Subcutaneous abdominal adipose tissue (tissue), 5 donors: ENCODE results near the gene STOX1.
"Not testable (repeated sequence)": the region's sequence is repeated elsewhere in the genome, so short reads cannot be mapped to it uniquely, and the experiment has no call there.

Experiments used
- H3K27ac ChIP-seq: one replicate; pipeline ENCODE4 v1.7.0; 2013; ENCODE audit warnings: low read depth, mild to moderate bottlenecking, inconsistent platforms, low read length, moderate library complexity
- H3K27me3 ChIP-seq, 5 donors: one replicate each; pipeline ENCODE4 v1.7.0; 2013; ENCODE audit warnings: low read length in 5 of 5, inconsistent platforms in 1 of 5; ENCODE audit not compliant: control insufficient read depth in 5 of 5, insufficient read depth in 4 of 5
- H3K36me3 ChIP-seq, 5 donors: one replicate each; pipeline ENCODE4 v1.7.0; 2013; ENCODE audit warnings: low read length in 5 of 5; ENCODE audit not compliant: control insufficient read depth in 5 of 5, insufficient read depth in 5 of 5
- H3K4me1 ChIP-seq, 5 donors: one replicate each; pipeline ENCODE4 v1.7.0; 2013; ENCODE audit warnings: low read length in 5 of 5, mild to moderate bottlenecking in 3 of 5, moderate library complexity in 1 of 5; ENCODE audit not compliant: control insufficient read depth in 5 of 5, insufficient read depth in 5 of 5
- H3K4me3 ChIP-seq, 5 donors: one replicate each; pipeline ENCODE4 v1.7.0; 2013; ENCODE audit warnings: low read length in 5 of 5, low read depth in 1 of 5
- H3K9ac ChIP-seq, 5 donors: one replicate each; pipeline ENCODE4 v1.7.0; 2013; ENCODE audit warnings: low read length in 5 of 5, mild to moderate bottlenecking in 4 of 5, moderate library complexity in 3 of 5
- H3K9me3 ChIP-seq, 5 donors: one replicate each; pipeline ENCODE4 v1.7.0; 2013; ENCODE audit warnings: low read length in 5 of 5; ENCODE audit not compliant: control insufficient read depth in 5 of 5
- donor health status: healthy.
- donor health status: healthy.
- donor health status: healthy.
- donor health status: healthy.
- donor health status: healthy.

STOX1 gene

GRCh38 chr10:68828083-68828601 lies 811 bp downstream of the STOX1 start:
- H3K9ac ChIP-seq: peak overlapping the region in 1 of 5 donors; percentile 59
- H3K27me3 ChIP-seq, H3K36me3 ChIP-seq, H3K9me3 ChIP-seq, H3K27ac ChIP-seq: not testable (repeated sequence)
- H3K4me3 ChIP-seq: peak overlapping the region; percentile 49 to 72 (median 59)
- peaks cover 2 to 28% (median 12%) of the 10 kb centered on the region in 5 donors for H3K4me1 ChIP-seq

- peaks cover 2 to 28% (median 12%) of the 10 kb centered on the region in 5 donors for H3K4me1 ChIP-seq
- H3K4me3 ChIP-seq: peak overlapping the region in 3 of 5 donors; percentile 59 to 72 (median 67)
- no peak overlapping the region for H3K9ac ChIP-seq
- H3K36me3 ChIP-seq: no peaks in the 10 kb centered on the region
- H3K27me3 ChIP-seq: peaks cover 0 to 4% (median 0%) of the 10 kb centered on the region in 5 donors
- no peak overlapping the region for H3K27ac ChIP-seq
- H3K9me3 ChIP-seq: no peaks in the 10 kb centered on the region
Measured at GRCh38 chr10:68828833-68829232, 1.5 kb downstream of the STOX1 start.

DNA sequence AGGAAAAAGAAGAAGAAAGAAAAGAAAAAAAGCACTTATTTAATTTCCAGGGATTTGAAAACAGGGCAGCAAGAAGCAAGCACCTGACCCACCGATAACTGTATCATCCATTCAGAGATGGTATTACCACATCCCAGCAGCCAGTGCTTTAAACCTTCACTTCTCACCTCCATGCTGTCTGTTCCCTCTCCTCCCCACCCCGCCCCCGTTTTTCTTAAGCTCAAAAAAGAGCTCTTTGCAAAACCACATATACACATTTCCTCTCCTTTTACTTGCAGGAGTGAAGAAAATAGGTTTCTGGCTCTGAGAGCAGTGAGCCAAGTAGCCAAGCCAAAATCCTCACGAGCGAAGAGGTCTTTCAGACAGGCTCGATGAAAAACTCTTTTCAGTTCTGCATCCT lies 2.2 kb downstream of the STOX1 start:
- Histone ChIP-seq H3K36me3 (no peaks in the 10 kb centered on the region), H3K27ac (no peak overlapping the region), H3K27me3 (peaks cover 0 to 4% (median 0%) of the 10 kb centered on the region in 5 donors), H3K4me1 (peaks cover 2 to 28% (median 12%) of the 10 kb centered on the region in 5 donors), H3K9me3 (no peaks in the 10 kb centered on the region), H3K9ac (no peak overlapping the region), H3K4me3 (no peak overlapping the region)

DNA sequence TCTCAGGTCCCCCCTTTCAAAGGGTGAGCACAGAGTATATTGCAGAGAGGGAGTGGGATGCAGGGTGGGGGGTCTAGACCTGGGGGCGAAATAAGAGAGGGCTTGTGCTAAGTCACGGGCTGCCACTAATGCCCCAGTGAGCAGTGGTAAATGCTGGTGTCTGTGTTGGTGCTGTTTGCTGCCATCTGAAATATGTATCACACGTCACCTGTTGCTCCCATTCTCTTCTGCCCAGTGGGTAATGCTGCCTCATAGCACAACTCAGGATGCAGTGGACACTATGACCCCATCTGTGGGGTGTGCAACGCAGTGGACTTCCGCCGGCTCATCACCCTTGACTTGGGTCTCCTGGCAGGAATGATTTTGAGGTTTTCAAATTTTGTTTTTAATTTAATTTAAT lies 2.6 kb downstream of the STOX1 start:
- no peak overlapping the region for H3K9ac ChIP-seq
- H3K4me1 ChIP-seq: peaks cover 2 to 28% (median 12%) of the 10 kb centered on the region in 5 donors
- no peaks in the 10 kb centered on the region for H3K36me3 ChIP-seq
- no peaks in the 10 kb centered on the region for H3K9me3 ChIP-seq
- no peak overlapping the region for H3K27ac ChIP-seq
- peaks cover 0 to 4% (median 0%) of the 10 kb centered on the region in 5 donors for H3K27me3 ChIP-seq
- no peak overlapping the region for H3K4me3 ChIP-seq

DNA sequence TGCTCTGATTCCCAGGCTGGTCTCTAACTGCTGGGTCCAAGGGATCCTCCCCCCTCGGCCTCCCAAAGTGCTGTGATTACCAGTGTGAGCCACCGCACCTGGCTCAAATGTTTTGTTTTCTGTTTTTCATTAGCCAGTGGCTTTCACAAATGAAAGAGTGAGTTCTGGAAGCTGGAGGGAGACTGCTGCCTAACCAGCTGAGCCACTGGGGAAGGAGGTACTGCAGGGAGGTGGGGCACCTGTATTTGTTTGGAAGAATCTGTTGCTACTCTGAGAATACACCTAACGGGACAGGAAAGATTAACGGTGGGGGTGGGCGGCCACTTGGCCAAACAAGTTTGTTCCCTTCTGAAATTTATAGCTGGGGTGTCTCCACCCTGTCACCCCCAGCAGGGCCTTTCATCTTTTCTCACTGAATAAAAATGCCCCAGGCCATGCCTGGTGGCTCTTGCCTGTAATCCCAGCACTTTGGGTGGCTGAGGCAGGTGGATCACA lies 4.7 kb downstream of the STOX1 start:
- Histone ChIP-seq H3K27me3 (peaks cover 0 to 4% (median 0%) of the 10 kb centered on the region in 5 donors), H3K9ac (no peak overlapping the region), H3K36me3 (no peaks in the 10 kb centered on the region), H3K4me1 (peaks cover 2 to 24% (median 7%) of the 10 kb centered on the region in 5 donors), H3K27ac (no peak overlapping the region), H3K4me3 (no peak overlapping the region), H3K9me3 (no peaks in the 10 kb centered on the region)

GRCh38 chr10:68832601-68833000 lies 5.3 kb downstream of the STOX1 start:
- no peak overlapping the region for H3K9ac ChIP-seq
- no peaks in the 10 kb centered on the region for H3K9me3 ChIP-seq
- peaks cover 2 to 23% (median 5%) of the 10 kb centered on the region in 5 donors for H3K4me1 ChIP-seq
- no peaks in the 10 kb centered on the region for H3K36me3 ChIP-seq
- H3K27ac ChIP-seq: no peak overlapping the region
- peaks cover 0 to 4% (median 0%) of the 10 kb centered on the region in 5 donors for H3K27me3 ChIP-seq
- H3K4me3 ChIP-seq: no peak overlapping the region

- H3K9ac ChIP-seq: no peak overlapping the region
- no peaks in the 10 kb centered on the region for H3K27me3 ChIP-seq
- no peak overlapping the region for H3K27ac ChIP-seq
- H3K9me3 ChIP-seq: no peaks in the 10 kb centered on the region
- no peak overlapping the region for H3K4me3 ChIP-seq
- H3K36me3 ChIP-seq: no peaks in the 10 kb centered on the region
- no peaks in the 10 kb centered on the region for H3K4me1 ChIP-seq
Measured at GRCh38 chr10:68837626-68838322, 10.4 kb downstream of the STOX1 start.

- H3K9me3 ChIP-seq, H3K27me3 ChIP-seq, H3K4me1 ChIP-seq, H3K4me3 ChIP-seq, H3K27ac ChIP-seq, H3K9ac ChIP-seq, H3K36me3 ChIP-seq: not testable (repeated sequence)
Measured at GRCh38 chr10:68840650-68841049, 13.3 kb downstream of the STOX1 start.

- H3K4me1 ChIP-seq: peaks cover 0 to 3% (median 0%) of the 10 kb centered on the region in 5 donors
- no peak overlapping the region for H3K27ac ChIP-seq
- H3K36me3 ChIP-seq: no peaks in the 10 kb centered on the region
- no peaks in the 10 kb centered on the region for H3K9me3 ChIP-seq
- H3K4me3 ChIP-seq: no peak overlapping the region
- no peak overlapping the region for H3K9ac ChIP-seq
- no peaks in the 10 kb centered on the region for H3K27me3 ChIP-seq
Measured at GRCh38 chr10:68848281-68848680, 20.9 kb downstream of the STOX1 start.

GRCh38 chr10:68848806-68849205 lies 21.5 kb downstream of the STOX1 start:
- Histone ChIP-seq H3K27me3 (no peaks in the 10 kb centered on the region), H3K9me3 (no peaks in the 10 kb centered on the region), H3K27ac (no peak overlapping the region), H3K9ac (no peak overlapping the region), H3K4me1 (peaks cover 0 to 3% (median 0%) of the 10 kb centered on the region in 5 donors), H3K36me3 (no peaks in the 10 kb centered on the region), H3K4me3 (no peak overlapping the region)
